GM18526 (cell line): Measurements from ENCODE around the gene DHRSX.

Experiments used
- POLR2A ChIP-seq: IDR thresholded peaks from 3 replicates; pipeline ENCODE4 v1.6.1; 2011; ENCODE audit not compliant: insufficient read length; ENCODE audit errors: extremely low read depth

The DHRSX gene

DNA sequence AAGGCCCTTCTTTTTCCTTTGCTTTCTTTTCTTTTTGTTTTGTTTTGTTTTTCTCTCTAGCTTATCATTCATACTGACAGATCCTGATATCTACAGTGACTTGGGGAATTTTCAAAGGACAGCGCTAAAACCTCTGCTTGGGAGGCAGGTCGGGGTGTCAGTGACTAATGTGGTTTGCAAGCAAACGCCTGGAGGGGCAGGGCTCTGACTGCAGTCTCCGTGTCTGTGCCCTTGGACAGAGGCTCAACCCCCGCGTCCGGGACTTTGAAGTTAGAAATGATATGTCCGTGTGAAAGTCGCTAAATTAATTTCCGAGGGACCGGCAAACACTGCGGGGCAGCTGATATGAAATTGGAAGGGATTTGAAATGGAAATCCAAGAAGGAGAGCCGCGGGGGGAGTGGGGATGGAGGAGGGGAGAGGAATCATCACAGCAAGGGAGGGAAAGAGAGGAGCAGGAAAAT, 312.4 kb downstream of the DHRSX start:
- no peak for TF ChIP-seq POLR2A

GRCh38 chrX:2187352-2188115, 313.2 kb downstream of the DHRSX start:
- no peak for TF ChIP-seq POLR2A

GRCh38 chrX:2185341-2186082, 315.3 kb downstream of the DHRSX start:
- TF ChIP-seq POLR2A = no peak

GRCh38 chrX:2184089-2184488, 316.7 kb downstream of the DHRSX start:
- TF ChIP-seq POLR2A = no peak

DNA sequence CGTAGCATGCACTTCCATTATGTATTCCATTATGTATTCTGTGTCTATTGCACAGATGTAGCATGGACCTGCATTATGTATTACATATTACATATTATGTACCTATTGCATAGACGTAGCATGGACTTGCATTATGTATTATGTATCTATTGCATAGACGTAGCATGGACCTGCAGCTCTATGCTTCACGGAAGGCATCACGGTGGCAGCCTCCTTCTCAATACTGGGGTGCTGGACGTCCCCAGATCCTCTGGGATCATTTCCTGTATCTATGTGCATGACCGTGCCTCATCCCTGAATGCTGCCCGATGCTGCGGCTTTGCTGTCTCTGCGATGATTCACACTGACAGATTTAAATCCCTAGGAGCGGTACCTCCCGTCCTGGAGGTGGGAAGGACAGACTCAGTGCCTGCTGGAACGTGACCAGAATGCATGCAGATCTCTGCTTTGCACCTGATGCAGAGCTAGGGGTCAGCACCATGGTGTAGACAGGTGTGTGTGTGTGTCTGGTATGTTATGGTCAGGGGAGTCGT, 317.5 kb downstream of the DHRSX start:
- no peak for TF ChIP-seq POLR2A

- TF ChIP-seq POLR2A = no peak
These were observed 323.2 kb downstream of the DHRSX start for GRCh38 chrX:2177541-2177940.

DNA sequence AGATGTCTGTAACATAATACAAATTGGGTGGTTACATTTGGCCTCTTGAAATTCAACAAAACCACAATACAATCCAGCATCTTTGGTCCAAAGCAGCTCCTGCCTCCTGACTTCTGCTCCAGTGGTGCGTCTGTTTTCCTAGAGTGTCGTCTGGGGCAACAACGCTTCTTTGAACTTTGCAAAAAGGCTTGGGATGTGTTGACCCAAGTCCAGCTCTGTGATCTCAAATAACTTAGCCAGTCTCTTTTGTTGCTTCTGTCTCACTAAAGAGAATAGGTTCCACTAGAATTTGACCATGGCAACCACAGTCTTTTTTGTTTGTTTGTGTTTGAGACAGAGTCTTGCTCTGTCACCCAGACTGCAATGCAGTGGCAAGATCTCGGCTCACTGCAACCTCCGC, 324.0 kb downstream of the DHRSX start:
- no peak for TF ChIP-seq POLR2A

- TF ChIP-seq POLR2A = no peak
These were observed 324.5 kb downstream of the DHRSX start for GRCh38 chrX:2176274-2176673.

GRCh38 chrX:2172359-2172758, 328.4 kb downstream of the DHRSX start:
- TF ChIP-seq POLR2A = no peak
